ENCODE results near the gene CCL20.

DNA sequence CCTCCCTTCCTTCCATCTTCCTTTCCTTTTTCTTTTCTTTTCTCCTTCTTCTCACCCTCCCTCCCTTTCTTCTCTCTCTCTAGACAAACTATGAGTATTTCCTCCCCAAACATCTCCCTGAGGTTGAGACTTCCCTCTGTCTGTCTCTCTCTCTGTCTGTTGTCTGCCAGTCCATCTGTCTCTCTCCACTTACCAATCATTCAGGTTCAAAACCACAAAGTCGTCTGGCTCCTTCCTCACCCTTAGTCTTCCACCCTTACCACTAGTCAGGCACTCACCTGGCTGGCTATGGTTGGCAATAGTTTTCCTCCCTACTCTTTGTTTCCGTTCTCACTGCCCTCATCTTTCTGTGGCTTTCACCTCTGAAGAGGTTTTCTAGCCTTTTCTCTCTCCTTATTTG lies 12.9 kb downstream of the CCL20 start:
- TF ChIP-seq CTCF (IDR thresholded peaks at IDR 0.05) (no peak), POLR2A (IDR thresholded peaks at IDR 0.05) (no peak)

All from suprapubic skin (tissue), 3 donors.